ENCODE data around the gene ZNF14. TPM values are rescaled to one million over a fixed set of nuclear protein-coding genes. Genes with fewer than 3 reads are reported as not detected.
"Not testable (repeated sequence)": the region's sequence is repeated elsewhere in the genome, so short reads cannot be mapped to it uniquely, and the experiment has no call there.

ZNF14 gene
- total and polyA plus RNA-seq, 2 of the 4 experiments (the other 2 are of a cell fraction), result 1.2 to 5.4 TPM

DNA sequence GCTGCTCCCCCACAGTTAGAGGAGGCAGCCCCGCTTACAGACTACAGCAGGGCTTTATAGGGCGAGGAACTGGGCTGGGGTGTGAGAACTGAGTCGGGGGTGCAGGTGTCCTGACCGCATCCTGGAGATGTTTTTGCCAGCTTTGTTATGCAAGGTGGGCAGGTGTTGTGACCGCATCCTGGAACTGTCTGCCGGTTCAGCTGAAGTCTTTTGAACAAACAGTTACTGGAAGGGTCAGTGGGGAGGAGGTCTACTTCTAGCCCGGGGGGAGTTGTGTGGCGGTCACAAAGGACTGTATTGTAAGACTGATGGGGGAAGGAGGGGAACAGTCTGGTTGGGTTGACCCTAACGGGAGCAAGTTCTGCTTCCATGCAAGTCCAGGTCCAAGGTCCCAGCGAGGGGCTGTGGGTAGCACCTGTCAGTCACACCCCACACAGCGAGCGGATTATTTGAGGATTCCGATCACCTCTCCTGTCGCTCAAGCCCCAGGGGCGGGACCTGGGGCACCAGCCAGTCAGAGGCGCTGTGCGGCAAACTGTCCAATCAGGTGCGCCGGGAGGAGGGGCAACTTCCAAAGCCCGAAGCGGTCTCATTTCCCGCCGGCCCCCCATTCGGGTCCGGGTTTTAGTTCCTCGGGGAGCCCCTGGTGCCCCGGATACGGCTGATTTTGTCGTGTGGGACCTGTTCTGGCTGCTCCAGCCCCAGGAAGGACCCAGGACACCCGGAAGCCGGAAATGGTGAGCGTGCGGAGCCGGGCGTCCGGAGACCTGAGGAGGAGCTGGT is 64.5 kb downstream of the ZNF14 start, which contains the start of gene ZNF101:
ZNF101 (plus strand) TSS at position 610 of the 783 bp plus-strand sequence; CDS start at position 735, 125 bp downstream.
- peak; percentile 81 for ATAC-seq (ENCODE audit: low read depth)
- peak within 1 kb of the TSS; percentile 97 for H3K4me2 ChIP-seq (ENCODE audit: low read depth, low read length)
- H3K9me3 ChIP-seq (ENCODE audit: control insufficient read depth, insufficient read depth, low read length), result no peaks in the 10 kb centered on the region
- peaks cover 4% of the 10 kb centered on the region; the same call in 1 of the 2 replicates for H3K4me1 ChIP-seq (ENCODE audit: control insufficient read depth, insufficient read depth, low read length)
- intact Hi-C loops (cut with micrococcal nuclease) (loop anchor here (2.0 kb wide), 1 partner anchor 290 kb away; no protein-coding TSS in a partner anchor), dilution Hi-C loops (cut with HindIII; ENCODE audit: low sequenced_read_pairs, unreplicated experiment) (no loop called here), in situ Hi-C loops (cut with MboI; ENCODE audit: low sequenced_read_pairs) (no loop called here)
- no peaks in the 10 kb centered on the region for H3K36me3 ChIP-seq (ENCODE audit: control insufficient read depth, insufficient read depth, low read length)
- no peak within 1 kb of the TSS for H2BK15ac ChIP-seq (ENCODE audit: low read depth, low read length)
- DNase-seq, result peak; percentile 85
- H4K5ac ChIP-seq (ENCODE audit: low read depth, low read length), result peak within 1 kb of the TSS; percentile 73
- peaks cover 4% of the 10 kb centered on the region; the same call in 1 of the 2 replicates for H3K9me1 ChIP-seq (ENCODE audit: insufficient read depth, low read length)
- TF ChIP-seq FOS (IDR thresholded peaks at IDR 0.05; ENCODE audit: low read depth, low read length) (peak; percentile 42; the same call in 1 of the 2 replicates), BHLHE40 (IDR thresholded peaks at IDR 0.05; ENCODE audit: low read depth, low read length) (no peak), MAZ (IDR thresholded peaks at IDR 0.05; ENCODE audit: borderline replicate concordance, low read depth, low read length) (peak; percentile 32; the same call in 1 of the 2 replicates)
- peaks cover 12% of the 10 kb centered on the region in 2 experiments; a peak in 2 of 4 replicates for H3K79me1 ChIP-seq (ENCODE audit: low read depth in 1 of 2, low read length in 2 of 2)
- no peaks in the 10 kb centered on the region for H3K27me3 ChIP-seq (ENCODE audit: control insufficient read depth, insufficient read depth, low read length)
- POLR2A ChIA-PET (ENCODE audit: unreplicated experiment), result no interaction called here
- no peak within 1 kb of the TSS for H3K18ac ChIP-seq (ENCODE audit: low read depth, low read length)
- peak within 1 kb of the TSS; percentile 51 for H3K23ac ChIP-seq (ENCODE audit: low read depth, low read length)
- no TSS peak for BruUV-seq (replicated peaks)
- H2BK20ac ChIP-seq (ENCODE audit: low read depth, low read length), result no peak within 1 kb of the TSS
- peak within 1 kb of the TSS; percentile 63 for H3K4me3 ChIP-seq (ENCODE audit: insufficient read depth, low read depth, low read length)
- H2AK5ac ChIP-seq (ENCODE audit: low read depth, low read length), result no peak within 1 kb of the TSS
- H2AFZ ChIP-seq (replicated peaks; ENCODE audit: low read length, poor library complexity), result peak within 1 kb of the TSS; percentile 97
- H2BK120ac ChIP-seq (ENCODE audit: low read depth, low read length), result no peak within 1 kb of the TSS
- peak within 1 kb of the TSS; percentile 34 for H3K9ac ChIP-seq (ENCODE audit: low read depth, low read length)
- peak within 1 kb of the TSS; percentile 10; the same call in 1 of the 2 replicates for H4K91ac ChIP-seq (ENCODE audit: insufficient read depth, low read depth, low read length)
- H4K8ac ChIP-seq (ENCODE audit: low read depth in 2 of 2, low read length in 2 of 2), result peak within 1 kb of the TSS; percentile 64 to 91
- peak within 1 kb of the TSS; percentile 34 for H3K27ac ChIP-seq (ENCODE audit: insufficient read depth, low read length)
- peak within 1 kb of the TSS; percentile 42 for H3K4ac ChIP-seq (ENCODE audit: low read depth, low read length)
- peak within 1 kb of the TSS; percentile 0 for H2BK5ac ChIP-seq (ENCODE audit: low read depth, low read length, poor library complexity, severe bottlenecking)
- H3K56ac ChIP-seq (ENCODE audit: extremely low read depth, insufficient read depth, low read length), result no peak within 1 kb of the TSS
- H4K20me1 ChIP-seq (ENCODE audit: insufficient read depth, low read length), result no peaks in the 10 kb centered on the region
- WGBS, 2 experiments (ENCODE audit: extremely low coverage in 2 of 2, insufficient read length in 1 of 2), result 3% methylated on average over 28 of the region's 36 CpGs; no CpG with 5 or more reads in 1 of the 2 experiments
- peak within 1 kb of the TSS; percentile 91 for H2AK9ac ChIP-seq (replicated peaks; ENCODE audit: low read depth, low read length, poor library complexity)
- CTCF ChIA-PET, result no interaction called here
- no peak within 1 kb of the TSS; the same call in 1 of the 2 replicates for H3K14ac ChIP-seq (replicated peaks; ENCODE audit: low read depth, low read length)

DNA sequence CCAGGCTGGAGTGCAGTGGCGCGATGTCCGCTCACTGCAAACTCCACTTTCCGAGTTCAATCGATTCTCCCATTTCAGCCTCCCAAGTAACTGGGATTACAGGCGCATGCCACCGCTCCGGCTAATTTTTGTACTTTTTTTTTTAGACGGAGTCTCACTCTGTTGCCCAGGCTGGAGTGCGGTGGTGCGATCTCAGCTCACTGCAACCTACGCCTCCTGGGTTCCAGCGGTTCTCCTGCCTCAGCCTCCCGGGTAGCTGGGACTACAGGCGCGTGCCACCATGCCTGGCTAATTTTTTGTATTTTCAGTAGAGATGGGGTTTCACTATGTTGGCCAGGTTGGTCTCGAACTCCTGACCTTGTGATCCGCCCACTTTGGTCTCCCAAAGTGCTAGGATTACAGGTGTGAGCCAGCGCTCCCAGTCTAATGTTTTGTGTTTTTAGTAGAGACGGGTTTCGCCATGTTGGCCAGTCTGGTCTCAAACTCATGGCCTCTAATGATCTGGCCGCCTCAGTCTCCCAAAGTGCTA is 67.4 kb downstream of the ZNF14 start:
- H2BK5ac ChIP-seq (ENCODE audit: low read depth, low read length, poor library complexity, severe bottlenecking); H2BK20ac ChIP-seq (ENCODE audit: low read depth, low read length); H4K91ac ChIP-seq (ENCODE audit: insufficient read depth, low read depth, low read length); H3K27ac ChIP-seq (ENCODE audit: insufficient read depth, low read length); H3K36me3 ChIP-seq (ENCODE audit: control insufficient read depth, insufficient read depth, low read length); H2BK15ac ChIP-seq (ENCODE audit: low read depth, low read length); H3K4ac ChIP-seq (ENCODE audit: low read depth, low read length); H3K56ac ChIP-seq (ENCODE audit: extremely low read depth, insufficient read depth, low read length); H3K18ac ChIP-seq (ENCODE audit: low read depth, low read length); H4K8ac ChIP-seq (ENCODE audit: low read depth in 2 of 2, low read length in 2 of 2); H3K9me3 ChIP-seq (ENCODE audit: control insufficient read depth, insufficient read depth, low read length); in situ Hi-C loops (cut with MboI; ENCODE audit: low sequenced_read_pairs); H3K27me3 ChIP-seq (ENCODE audit: control insufficient read depth, insufficient read depth, low read length); H2BK120ac ChIP-seq (ENCODE audit: low read depth, low read length); BruUV-seq (replicated peaks); H2AFZ ChIP-seq (replicated peaks; ENCODE audit: low read length, poor library complexity); H3K4me2 ChIP-seq (ENCODE audit: low read depth, low read length); H3K9ac ChIP-seq (ENCODE audit: low read depth, low read length); H2AK9ac ChIP-seq (replicated peaks; ENCODE audit: low read depth, low read length, poor library complexity); dilution Hi-C loops (cut with HindIII; ENCODE audit: low sequenced_read_pairs, unreplicated experiment); intact Hi-C loops (cut with micrococcal nuclease); H3K14ac ChIP-seq (replicated peaks; ENCODE audit: low read depth, low read length); H3K4me3 ChIP-seq (ENCODE audit: insufficient read depth, low read depth, low read length); ATAC-seq (ENCODE audit: low read depth); H4K5ac ChIP-seq (ENCODE audit: low read depth, low read length); DNase-seq; POLR2A ChIA-PET (ENCODE audit: unreplicated experiment); H3K23ac ChIP-seq (ENCODE audit: low read depth, low read length); H2AK5ac ChIP-seq (ENCODE audit: low read depth, low read length): not testable (repeated sequence)
- H3K9me1 ChIP-seq (ENCODE audit: insufficient read depth, low read length), result peaks cover 19% of the 10 kb centered on the region
- H3K4me1 ChIP-seq (ENCODE audit: control insufficient read depth, insufficient read depth, low read length), result peaks cover 12% of the 10 kb centered on the region
- WGBS, 2 experiments (ENCODE audit: extremely low coverage in 2 of 2, insufficient read length in 1 of 2), result 96% methylated on average over 10 of the region's 22 CpGs; no CpG with 5 or more reads in 1 of the 2 experiments
- peaks cover 22% of the 10 kb centered on the region for H4K20me1 ChIP-seq (ENCODE audit: insufficient read depth, low read length)
- H3K79me1 ChIP-seq (ENCODE audit: low read depth in 1 of 2, low read length in 2 of 2), result peaks cover 23 to 37% of the 10 kb centered on the region in 2 experiments
- CTCF ChIA-PET, result interaction anchor here (0.7 kb wide), 1 partner anchor 1419 kb away, joined by 3 read pairs; no protein-coding TSS in a partner anchor
